ENCODE results near the gene OLFML2B. TPM values are rescaled to one million over a fixed set of nuclear protein-coding genes. Genes with fewer than 3 reads are reported as not detected.

Gene OLFML2B
- total and polyA plus RNA-seq, 2 of the 4 experiments (the other 2 are of a cell fraction) = 0.36 to 0.74 TPM

DNA sequence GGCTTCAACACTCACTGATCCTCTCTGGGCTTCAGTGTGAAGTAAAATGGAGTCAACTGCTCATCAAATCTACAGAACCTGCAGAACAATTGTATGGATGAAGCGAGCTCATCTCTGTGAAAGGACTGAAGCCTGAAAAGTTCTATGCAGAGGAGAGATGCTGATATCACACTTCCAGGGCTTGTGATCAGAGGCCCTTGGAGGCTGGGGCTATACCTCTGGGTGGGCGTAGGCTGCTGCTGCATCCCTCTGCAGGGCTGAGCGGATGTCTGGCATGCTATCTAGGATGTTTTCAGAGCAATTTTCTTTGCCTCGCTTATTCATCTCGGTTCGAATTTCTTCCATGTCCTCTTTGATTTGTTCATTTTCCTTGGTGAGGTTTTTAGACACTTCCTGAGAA is 17.6 kb downstream of the OLFML2B start:
- no peak overlapping the region for H3K9ac ChIP-seq (ENCODE audit: low read depth, low read length)
- no peak overlapping the region for H3K23ac ChIP-seq (ENCODE audit: low read depth, low read length)
- no peak overlapping the region for H2BK20ac ChIP-seq (ENCODE audit: low read depth, low read length)
- TF ChIP-seq FOS (IDR thresholded peaks at IDR 0.05; ENCODE audit: low read depth, low read length) = no peak
- no peak for TF ChIP-seq RFX5 (IDR thresholded peaks at IDR 0.05; ENCODE audit: low read depth, low read length)
- no peak for TF ChIP-seq POLR2A (IDR thresholded peaks at IDR 0.05; ENCODE audit: low read depth, low read length)
- TF ChIP-seq BHLHE40 (IDR thresholded peaks at IDR 0.05; ENCODE audit: low read depth, low read length) = no peak
- no peak for TF ChIP-seq SMC3 (IDR thresholded peaks at IDR 0.05; ENCODE audit: low read depth, low read length)
- TF ChIP-seq MXI1 (IDR thresholded peaks at IDR 0.05; ENCODE audit: borderline replicate concordance, low read depth, low read length) = no peak
- no peak for TF ChIP-seq NFE2L2 (IDR thresholded peaks at IDR 0.05; ENCODE audit: low read depth, low read length)
- no peak for TF ChIP-seq RCOR1 (IDR thresholded peaks at IDR 0.05; ENCODE audit: insufficient replicate concordance, low read length)
- no peak for TF ChIP-seq CHD1 (IDR thresholded peaks at IDR 0.05; ENCODE audit: low read depth, low read length)
- TF ChIP-seq CEBPB (IDR thresholded peaks at IDR 0.05; ENCODE audit: low read depth, low read length) = no peak
- TF ChIP-seq CTCF (conservative IDR thresholded peaks at IDR 0.05; ENCODE audit: low read depth, low read length) = no peak
- TF ChIP-seq MAZ (IDR thresholded peaks at IDR 0.05; ENCODE audit: borderline replicate concordance, low read depth, low read length) = no peak
- TF ChIP-seq USF2 (IDR thresholded peaks at IDR 0.05; ENCODE audit: low read depth, low read length) = no peak
- no peak for TF ChIP-seq MAFK (IDR thresholded peaks at IDR 0.05; ENCODE audit: low read depth, low read length)
- H2BK120ac ChIP-seq (ENCODE audit: low read depth, low read length) = no peak overlapping the region
- CTCF ChIA-PET = interaction anchor here (0.7 kb wide), 1 partner anchor 194 kb away, joined by 4 read pairs; no protein-coding TSS in a partner anchor
- no peak overlapping the region for H4K5ac ChIP-seq (ENCODE audit: low read depth, low read length)
- peaks cover 3% of the 10 kb centered on the region; the same call in 1 of the 2 replicates for H3K9me1 ChIP-seq (ENCODE audit: insufficient read depth, low read length)
- in situ Hi-C loops (cut with MboI; ENCODE audit: low sequenced_read_pairs) = no loop called here
- intact Hi-C loops (cut with micrococcal nuclease) = no loop called here
- no peak overlapping the region for H4K91ac ChIP-seq (ENCODE audit: insufficient read depth, low read depth, low read length)
- no peaks in the 10 kb centered on the region for H3K79me1 ChIP-seq (ENCODE audit: low read depth in 1 of 2, low read length in 2 of 2)
- no peaks in the 10 kb centered on the region for H4K20me1 ChIP-seq (ENCODE audit: insufficient read depth, low read length)
- H3K14ac ChIP-seq (replicated peaks; ENCODE audit: low read depth, low read length) = no peak overlapping the region
- peaks cover 7% of the 10 kb centered on the region for H3K4me1 ChIP-seq (ENCODE audit: control insufficient read depth, insufficient read depth, low read length)
- 100% methylated on average over 1 of the region's 6 CpGs; no CpG with 5 or more reads in 1 of the 2 experiments for WGBS, 2 experiments (ENCODE audit: extremely low coverage in 2 of 2, insufficient read length in 1 of 2)
- no peak overlapping the region for H3K4ac ChIP-seq (ENCODE audit: low read depth, low read length)
- H3K36me3 ChIP-seq (ENCODE audit: control insufficient read depth, insufficient read depth, low read length) = no peaks in the 10 kb centered on the region
- H4K8ac ChIP-seq (ENCODE audit: low read depth in 2 of 2, low read length in 2 of 2) = no peak overlapping the region
- no peak overlapping the region for H3K27ac ChIP-seq (ENCODE audit: insufficient read depth, low read length)
- H2BK5ac ChIP-seq (ENCODE audit: low read depth, low read length, poor library complexity, severe bottlenecking) = no peak overlapping the region
- DNase-seq = no peak
- no peak for ATAC-seq (ENCODE audit: low read depth)
- peaks cover 11% of the 10 kb centered on the region for H3K27me3 ChIP-seq (ENCODE audit: control insufficient read depth, insufficient read depth, low read length)
- H2AFZ ChIP-seq (replicated peaks; ENCODE audit: low read length, poor library complexity) = no peak overlapping the region
- H2AK5ac ChIP-seq (ENCODE audit: low read depth, low read length) = no peak overlapping the region
- no peak overlapping the region for H2AK9ac ChIP-seq (replicated peaks; ENCODE audit: low read depth, low read length, poor library complexity)
- H3K56ac ChIP-seq (ENCODE audit: extremely low read depth, insufficient read depth, low read length) = no peak overlapping the region
- no peaks in the 10 kb centered on the region for H3K9me3 ChIP-seq (ENCODE audit: control insufficient read depth, insufficient read depth, low read length)
- POLR2A ChIA-PET (ENCODE audit: unreplicated experiment) = no interaction called here
- no peak overlapping the region for H3K4me2 ChIP-seq (ENCODE audit: low read depth, low read length)
- dilution Hi-C loops (cut with HindIII; ENCODE audit: low sequenced_read_pairs, unreplicated experiment) = no loop called here
- H2BK15ac ChIP-seq (ENCODE audit: low read depth, low read length) = no peak overlapping the region
- BruUV-seq (replicated peaks) = no TSS peak
- H3K18ac ChIP-seq (ENCODE audit: low read depth, low read length) = no peak overlapping the region
- no peak overlapping the region for H3K4me3 ChIP-seq (ENCODE audit: insufficient read depth, low read depth, low read length)

Data from IMR-90 (cell line).